ENCODE data around the gene METTL15. TPM values are rescaled to one million over a fixed set of nuclear protein-coding genes. Genes with fewer than 3 reads are reported as not detected.

Gene METTL15
- total and polyA plus RNA-seq, 2 of the 8 experiments (the other 6 are each of a cell fraction or from before 2014, with no cell fraction given): 5.4 to 10.5 TPM

- Histone ChIP-seq H2BK12ac (ENCODE audit: low read depth, low read length) (no peak overlapping the region), H4K91ac (replicated peaks; ENCODE audit: insufficient read length, low read length) (no peak overlapping the region), H3K79me2 (ENCODE audit: control insufficient read depth in 1 of 2, insufficient read depth in 2 of 2, low read length in 2 of 2) (no peaks in the 10 kb centered on the region), H2BK120ac (replicated peaks; ENCODE audit: low read depth, low read length) (no peak overlapping the region), H3K9ac (replicated peaks in 1 of 4; ENCODE audit: extremely low read depth in 1 of 4, low read depth in 3 of 4, low read length in 3 of 4) (no peak overlapping the region), H3K36me3 (ENCODE audit: control insufficient read depth in 2 of 4, insufficient read depth in 4 of 4, low read length in 3 of 4) (no peaks in the 10 kb centered on the region), H2AFZ (ENCODE audit: low read length) (no peak overlapping the region), H3K4me3 (ENCODE audit: extremely low read depth in 1 of 4, insufficient read depth in 2 of 4, low read depth in 3 of 4, low read length in 4 of 4) (no peak overlapping the region), H4K5ac (ENCODE audit: insufficient read length, low read depth, low read length) (no peak overlapping the region), H3K14ac (ENCODE audit: insufficient read length) (no peak overlapping the region), H3K4ac (replicated peaks; ENCODE audit: insufficient read length, low read depth, low read length) (no peak overlapping the region), H4K20me1 (replicated peaks in 1 of 2; ENCODE audit: control insufficient read depth in 1 of 2, insufficient read depth in 2 of 2, low read length in 2 of 2) (no peaks in the 10 kb centered on the region), H3K4me1 (replicated peaks in 1 of 4; ENCODE audit: control insufficient read depth in 3 of 4, insufficient read depth in 4 of 4, low read length in 3 of 4) (no peaks in the 10 kb centered on the region), H2BK20ac (ENCODE audit: low read length) (no peak overlapping the region), H3K27me3 (replicated peaks in 1 of 4; ENCODE audit: control insufficient read depth in 3 of 4, extremely low read depth in 1 of 4, insufficient read depth in 3 of 4, low read length in 3 of 4) (no peaks in the 10 kb centered on the region), H2BK15ac (ENCODE audit: low read length) (no peak overlapping the region), H2AK5ac (ENCODE audit: low read depth, low read length) (no peak overlapping the region), H3K23me2 (ENCODE audit: low read depth, low read length) (no peaks in the 10 kb centered on the region), H4K8ac (ENCODE audit: extremely low read depth, insufficient read depth, low read length) (no peak overlapping the region), H3K56ac (replicated peaks; ENCODE audit: insufficient read length, low read depth, low read length) (no peak overlapping the region), H3K9me3 (ENCODE audit: insufficient read depth in 2 of 2, low read depth in 1 of 2, low read length in 1 of 2) (no peaks in the 10 kb centered on the region), H3K4me2 (ENCODE audit: insufficient read depth in 1 of 2, low read depth in 2 of 2, low read length in 2 of 2) (no peak overlapping the region), H3K79me1 (ENCODE audit: low read depth, low read length) (no peaks in the 10 kb centered on the region), H3K18ac (ENCODE audit: extremely low read depth, low read length) (no peak overlapping the region), H3K27ac (ENCODE audit: low read depth, low read length) (no peak overlapping the region), H3K23ac (ENCODE audit: insufficient read length) (no peak overlapping the region), H2BK5ac (ENCODE audit: low read depth, low read length) (no peak overlapping the region)
- FAIRE-seq (no peak), DNase-seq (ENCODE audit: low read depth in 1 of 2, low spot score in 2 of 2) (no peak)
- ChIA-PET POLR2A (ENCODE audit: partially characterized antibody) (no interaction called here), CTCF (ENCODE audit: partially characterized antibody) (no interaction called here)
- TF ChIP-seq EGR1 (IDR thresholded peaks at IDR 0.05; ENCODE audit: borderline replicate concordance, low read depth, low read length) (no peak), RAD21 (IDR thresholded peaks at IDR 0.05 in 1 of 2, conservative IDR thresholded peaks at IDR 0.05 in 1 of 2; ENCODE audit: low read depth in 2 of 2, low read length in 2 of 2) (no peak), TCF12 (IDR thresholded peaks at IDR 0.05; ENCODE audit: low read depth, low read length) (no peak), SP1 (IDR thresholded peaks at IDR 0.05; ENCODE audit: low read depth, low read length) (no peak)
- 91% methylated on average over 5 of the region's 5 CpGs; no CpG with 5 or more reads in 1 of the 2 experiments for WGBS, 2 experiments (ENCODE audit: extremely low coverage in 1 of 2, insufficient coverage in 1 of 2, insufficient read length in 1 of 2, insufficient replicate concordance in 2 of 2, low coverage in 1 of 2, low lambda C conversion rate in 2 of 2, missing lambda C conversion rate in 1 of 2)
These were observed 239.2 kb downstream of the METTL15 start for GRCh38 chr11:28347371-28347770.
